Uterus (tissue), 4 donors: ENCODE results near the gene ARHGEF28. TPM values are rescaled to one million over a fixed set of nuclear protein-coding genes. Genes with fewer than 3 reads are reported as not detected.

Experiments
- DNase-seq, 2 donors: peaks; one replicate each; pipeline ENCODE4 v3.0.0-alpha.2; 2019 to 2020
- H3K27ac ChIP-seq, 2 donors: fragments of 200-600 bp; sonication (generic); 1 replicate in 1 of 2; 2 replicates in 1 of 2; pipeline ENCODE4 v1.5.1; 2016 to 2018
- H3K27me3 ChIP-seq, 2 donors: fragments of 200-600 bp; sonication (generic); one replicate each; pipeline ENCODE4 v1.5.1; 2018 to 2019; ENCODE audit warnings: control low read depth in 1 of 2
- H3K36me3 ChIP-seq, 2 donors: fragments of 200-600 bp; sonication (generic); one replicate each; pipeline ENCODE4 v1.5.1; 2019; ENCODE audit warnings: control low read depth in 1 of 2
- H3K4me1 ChIP-seq, 2 donors: fragments of 200-600 bp; sonication (generic); one replicate each; pipeline ENCODE4 v1.5.1; 2018 to 2019; ENCODE audit warnings: control low read depth in 1 of 2
- H3K4me3 ChIP-seq, 2 donors: fragments of 200-600 bp; sonication (generic); 1 replicate in 1 of 2; 2 replicates in 1 of 2; pipeline ENCODE4 v1.5.1; 2018 to 2019; ENCODE audit warnings: mild to moderate bottlenecking in 1 of 2
- H3K9me3 ChIP-seq, 2 donors: fragments of 200-600 bp; sonication (generic); one replicate each; pipeline ENCODE4 v1.5.1; 2019; ENCODE audit warnings: control low read depth in 1 of 2
- POLR2A ChIP-seq, 2 donors: fragments of 450-650 bp; IDR thresholded peaks; one replicate each; pipeline ENCODE4 v1.6.1; 2016; ENCODE audit warnings: antibody characterized with exemption in 2 of 2, mild to moderate bottlenecking in 1 of 2, moderate library complexity in 1 of 2
- intact Hi-C: fragments of 100-400 bp; cut with DNase I; formaldehyde crosslinking; loops from one replicate; pipeline ENCODE4 v1.15.1; 2023; ENCODE audit warnings: low total_unique reads
- total RNA-seq, 4 donors: library from RNA; depleted of rRNA in 3 of 4; stranded (reverse); fragments of >200 nt in 3 of 4; gene quantifications; one replicate each; pipeline versions ENCODE4 v1.1.0 to v1.2.4, GENCODE V29; 2014 to 2023
- TF ChIP-seq, protein P1 (sequence below), 4 experiments: fragments of 200-600 bp in 2 of 4; fragments of 450-650 bp in 2 of 4; sonication (generic) in 2 of 4; IDR thresholded peaks; one replicate each; pipeline ENCODE4 v1.5.1; 2016 to 2019; ENCODE audit warnings: antibody characterized with exemption in 4 of 4, mild to moderate bottlenecking in 2 of 4, moderate library complexity in 1 of 4
- donor health status: DM: yes; HTN: yes; CAD: no.

Gene ARHGEF28
- total RNA-seq, 4 donors from 2014 or later = 11.9 to 23.2 (median 19.3) TPM

DNA sequence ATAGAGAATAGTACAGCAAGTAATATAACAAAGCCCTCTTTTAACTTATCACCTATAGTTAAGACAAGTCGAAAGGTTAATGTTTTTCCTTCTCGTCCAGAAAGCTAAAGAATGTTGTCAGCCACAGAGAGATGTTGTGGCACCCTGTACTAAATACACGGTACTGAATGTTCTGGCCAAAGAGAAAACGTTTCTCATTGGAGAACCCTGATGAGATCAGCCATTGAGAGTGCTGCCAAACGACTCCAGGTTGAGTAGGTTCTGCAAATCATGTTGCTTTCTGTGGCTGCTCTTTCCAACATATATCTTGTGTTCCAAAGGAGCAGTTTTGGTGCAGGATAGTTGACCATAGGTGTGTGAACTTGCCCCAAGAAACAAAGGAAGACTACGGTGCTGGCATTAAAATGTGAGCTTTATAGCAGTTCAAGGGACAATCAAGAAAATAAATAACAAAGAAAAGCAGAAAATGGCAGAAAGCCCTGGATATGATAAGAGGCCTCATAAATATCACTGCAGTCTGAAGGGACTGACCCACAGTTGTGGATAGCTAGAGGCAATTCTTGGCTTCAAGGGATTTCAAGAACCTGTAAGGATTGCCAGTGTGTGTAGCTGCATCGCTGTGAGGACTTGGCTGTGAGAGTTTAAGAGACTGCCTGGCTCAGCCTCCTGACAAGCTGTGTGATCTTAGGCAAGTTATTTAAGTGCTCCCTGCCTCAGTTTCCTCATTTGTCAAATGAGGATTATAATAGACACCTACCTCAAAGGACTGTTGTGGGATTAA, 102.7 kb downstream of the ARHGEF28 start:
- Histone ChIP-seq H3K27ac (peak overlapping the region; percentile 39 to 43), H3K4me3 (no peak overlapping the region), H3K4me1 (no peaks in the 10 kb centered on the region), H3K27me3 (no peaks in the 10 kb centered on the region), H3K9me3 (no peaks in the 10 kb centered on the region), H3K36me3 (no peaks in the 10 kb centered on the region)
- no peak for DNase-seq
- no peak for TF ChIP-seq POLR2A (IDR thresholded peaks at IDR 0.05)
- TF ChIP-seq, protein P1, sequence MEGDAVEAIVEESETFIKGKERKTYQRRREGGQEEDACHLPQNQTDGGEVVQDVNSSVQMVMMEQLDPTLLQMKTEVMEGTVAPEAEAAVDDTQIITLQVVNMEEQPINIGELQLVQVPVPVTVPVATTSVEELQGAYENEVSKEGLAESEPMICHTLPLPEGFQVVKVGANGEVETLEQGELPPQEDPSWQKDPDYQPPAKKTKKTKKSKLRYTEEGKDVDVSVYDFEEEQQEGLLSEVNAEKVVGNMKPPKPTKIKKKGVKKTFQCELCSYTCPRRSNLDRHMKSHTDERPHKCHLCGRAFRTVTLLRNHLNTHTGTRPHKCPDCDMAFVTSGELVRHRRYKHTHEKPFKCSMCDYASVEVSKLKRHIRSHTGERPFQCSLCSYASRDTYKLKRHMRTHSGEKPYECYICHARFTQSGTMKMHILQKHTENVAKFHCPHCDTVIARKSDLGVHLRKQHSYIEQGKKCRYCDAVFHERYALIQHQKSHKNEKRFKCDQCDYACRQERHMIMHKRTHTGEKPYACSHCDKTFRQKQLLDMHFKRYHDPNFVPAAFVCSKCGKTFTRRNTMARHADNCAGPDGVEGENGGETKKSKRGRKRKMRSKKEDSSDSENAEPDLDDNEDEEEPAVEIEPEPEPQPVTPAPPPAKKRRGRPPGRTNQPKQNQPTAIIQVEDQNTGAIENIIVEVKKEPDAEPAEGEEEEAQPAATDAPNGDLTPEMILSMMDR (IDR thresholded peaks at IDR 0.05) = no peak
- intact Hi-C loops = no loop called here

DNA sequence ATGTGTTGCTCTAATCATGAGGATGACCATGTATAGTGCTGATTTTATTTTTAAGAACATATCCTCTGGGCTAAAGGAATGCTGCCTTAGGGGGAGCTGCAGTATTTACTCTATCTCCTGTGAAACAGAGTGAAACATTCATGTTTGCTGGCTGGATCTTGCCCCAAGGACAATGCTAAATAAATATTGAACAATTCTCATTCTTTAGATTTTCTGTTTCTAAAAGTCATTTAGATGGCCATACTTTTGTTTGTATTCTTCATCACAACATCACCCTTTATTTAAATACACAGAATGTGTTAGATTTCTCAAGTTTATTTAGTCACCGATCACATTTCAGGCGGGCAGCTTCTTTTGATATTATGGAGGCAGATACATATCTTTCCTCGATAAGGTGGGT, 103.3 kb downstream of the ARHGEF28 start:
- intact Hi-C loops = no loop called here
- no peaks in the 10 kb centered on the region for H3K9me3 ChIP-seq
- TF ChIP-seq, protein P1 (IDR thresholded peaks at IDR 0.05) = no peak
- TF ChIP-seq POLR2A (IDR thresholded peaks at IDR 0.05) = no peak
- H3K4me1 ChIP-seq = no peaks in the 10 kb centered on the region
- no peak overlapping the region for H3K4me3 ChIP-seq
- DNase-seq = no peak
- no peaks in the 10 kb centered on the region for H3K27me3 ChIP-seq
- H3K36me3 ChIP-seq = no peaks in the 10 kb centered on the region
- H3K27ac ChIP-seq = peak overlapping the region; percentile 39 to 43

DNA sequence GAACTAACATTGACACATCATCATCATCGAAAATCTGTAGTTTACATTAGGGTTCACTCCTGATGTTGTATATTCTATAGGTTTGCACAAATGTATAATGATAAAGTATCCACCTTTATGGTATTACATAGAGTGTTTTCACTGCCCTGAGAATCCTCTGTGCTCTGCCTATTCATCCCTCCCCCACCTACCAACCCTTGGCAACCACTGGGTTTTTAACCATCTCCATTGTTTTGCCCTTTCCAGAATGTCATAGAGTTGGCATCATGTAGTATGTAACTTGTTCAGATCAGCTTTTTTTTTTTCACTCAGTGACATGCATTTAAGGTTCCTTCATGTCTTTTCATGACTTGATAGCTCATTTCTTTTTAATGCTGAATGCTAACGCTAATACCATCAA, 106.0 kb downstream of the ARHGEF28 start:
- no peak for DNase-seq
- TF ChIP-seq POLR2A (IDR thresholded peaks at IDR 0.05) = no peak
- TF ChIP-seq, protein P1 (IDR thresholded peaks at IDR 0.05) = no peak
- no peaks in the 10 kb centered on the region for H3K9me3 ChIP-seq
- H3K36me3 ChIP-seq = no peaks in the 10 kb centered on the region
- intact Hi-C loops = no loop called here
- no peaks in the 10 kb centered on the region for H3K27me3 ChIP-seq
- H3K4me1 ChIP-seq = no peaks in the 10 kb centered on the region
- no peak overlapping the region for H3K4me3 ChIP-seq
- H3K27ac ChIP-seq = no peak overlapping the region

DNA sequence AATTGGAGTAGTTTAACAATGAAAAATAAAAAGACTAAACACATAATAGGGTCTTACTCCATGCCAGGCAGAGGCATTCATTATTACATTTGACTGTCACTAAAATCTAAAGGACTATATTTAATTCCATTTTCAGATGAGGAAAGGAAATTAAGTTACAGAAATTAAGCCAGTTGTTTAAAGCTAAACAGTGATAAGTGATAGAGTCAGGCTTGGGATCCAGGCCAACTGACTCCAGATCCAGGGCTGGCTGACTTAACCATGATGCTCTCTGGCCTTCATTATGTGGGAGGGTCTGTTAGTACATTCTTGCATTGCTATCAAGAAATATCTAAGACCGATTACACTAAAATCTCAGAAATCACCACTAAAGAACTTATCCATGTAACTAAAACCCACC, 107.2 kb downstream of the ARHGEF28 start:
- no peaks in the 10 kb centered on the region for H3K27me3 ChIP-seq
- no peaks in the 10 kb centered on the region for H3K36me3 ChIP-seq
- no peak for DNase-seq
- no peaks in the 10 kb centered on the region for H3K4me1 ChIP-seq
- no peak overlapping the region for H3K4me3 ChIP-seq
- no peak overlapping the region for H3K27ac ChIP-seq
- TF ChIP-seq POLR2A (IDR thresholded peaks at IDR 0.05) = no peak
- TF ChIP-seq, protein P1 (IDR thresholded peaks at IDR 0.05) = no peak
- no peaks in the 10 kb centered on the region for H3K9me3 ChIP-seq
- intact Hi-C loops = no loop called here

DNA sequence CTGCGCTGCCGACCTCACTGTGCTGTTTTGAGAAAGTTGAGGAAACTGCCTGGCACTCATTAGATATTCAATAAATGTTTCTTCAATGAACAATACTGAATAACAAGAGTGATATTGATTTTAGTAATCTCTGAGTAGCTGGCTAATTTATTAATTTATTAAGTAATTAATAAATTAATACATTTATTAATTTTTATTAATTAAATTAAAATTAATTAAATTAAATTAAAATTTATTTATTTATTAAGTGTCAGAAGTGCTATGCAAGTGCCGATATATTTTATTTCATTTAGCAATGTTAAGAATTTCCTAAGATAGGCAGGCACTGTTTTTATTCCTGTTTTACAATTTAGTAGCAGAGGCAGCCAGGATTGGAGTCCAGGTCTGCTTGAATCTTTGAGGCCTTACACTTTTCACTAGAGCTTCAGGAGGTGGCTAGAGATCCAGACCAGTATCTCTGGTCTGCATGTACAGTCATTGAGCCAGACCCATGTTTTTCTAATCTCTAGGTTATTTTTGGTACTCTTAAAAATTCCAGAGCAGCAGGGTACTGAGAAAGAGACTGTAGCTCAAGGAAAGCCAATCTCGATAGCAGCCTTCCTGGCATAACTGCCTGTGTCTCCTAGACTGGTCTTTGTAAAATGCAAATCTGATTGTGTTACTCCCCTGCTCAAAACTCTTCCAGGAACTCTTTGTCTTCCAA, 109.2 kb downstream of the ARHGEF28 start:
- H3K27ac ChIP-seq = no peak overlapping the region
- H3K27me3 ChIP-seq = no peaks in the 10 kb centered on the region
- no peaks in the 10 kb centered on the region for H3K36me3 ChIP-seq
- H3K9me3 ChIP-seq = no peaks in the 10 kb centered on the region
- no peak overlapping the region for H3K4me3 ChIP-seq
- no peak for DNase-seq
- intact Hi-C loops = no loop called here
- H3K4me1 ChIP-seq = no peaks in the 10 kb centered on the region
- TF ChIP-seq, protein P1 (IDR thresholded peaks at IDR 0.05) = no peak
- no peak for TF ChIP-seq POLR2A (IDR thresholded peaks at IDR 0.05)
